HUES6 (cell line): ENCODE results near the gene SLC26A4.

Source experiments
- H3K27ac ChIP-seq: 2 replicates; pipeline ENCODE4 v1.7.0; 2013; ENCODE audit warnings: low read depth, mild to moderate bottlenecking, low read length, inconsistent platforms
- H3K27me3 ChIP-seq: 2 replicates; pipeline ENCODE4 v1.6.1; 2013; ENCODE audit warnings: low read length; ENCODE audit not compliant: control insufficient read depth, insufficient read depth
- H3K36me3 ChIP-seq: 2 replicates; pipeline ENCODE4 v1.6.1; 2013; ENCODE audit warnings: low read length; ENCODE audit not compliant: control insufficient read depth, insufficient read depth
- H3K4me1 ChIP-seq: 2 replicates; pipeline ENCODE4 v1.6.1; 2013; ENCODE audit warnings: low read length; ENCODE audit not compliant: control insufficient read depth, insufficient read depth
- H3K4me3 ChIP-seq: 2 replicates; pipeline ENCODE4 v1.5.1; 2013; ENCODE audit warnings: low read depth, low read length
- H3K9ac ChIP-seq: one replicate; pipeline ENCODE4 v1.6.1; 2013; ENCODE audit warnings: mild to moderate bottlenecking, low read length
- H3K9me3 ChIP-seq: 2 replicates; pipeline ENCODE4 v1.6.1; 2013; ENCODE audit warnings: low read depth, low read length; ENCODE audit not compliant: control insufficient read depth, insufficient read depth

SLC26A4 gene

DNA sequence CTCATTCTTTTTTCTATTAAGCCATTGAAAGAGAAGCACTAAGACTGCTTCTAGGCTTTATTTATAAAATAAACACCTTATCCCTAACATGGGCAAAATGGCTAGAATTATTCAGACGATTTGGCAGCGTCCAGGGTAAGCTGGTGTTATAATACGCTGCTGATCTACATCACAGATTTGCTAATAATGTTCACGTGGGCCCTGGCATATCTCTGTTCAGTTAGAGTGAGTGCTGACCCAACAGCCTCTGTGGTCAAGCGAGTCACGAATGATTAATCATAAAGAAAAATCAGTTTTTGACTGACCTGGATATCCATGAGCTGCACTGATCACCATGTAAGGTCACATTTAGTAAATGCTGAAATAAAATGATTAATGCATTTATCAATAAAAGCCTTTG, 54.9 kb downstream of the SLC26A4 start:
- H3K27me3 ChIP-seq: no peaks in the 10 kb centered on the region
- H3K9ac ChIP-seq: no peak overlapping the region
- H3K36me3 ChIP-seq: no peaks in the 10 kb centered on the region
- H3K4me3 ChIP-seq: no peak overlapping the region
- no peaks in the 10 kb centered on the region for H3K9me3 ChIP-seq
- no peaks in the 10 kb centered on the region for H3K4me1 ChIP-seq
- no peak overlapping the region for H3K27ac ChIP-seq

DNA sequence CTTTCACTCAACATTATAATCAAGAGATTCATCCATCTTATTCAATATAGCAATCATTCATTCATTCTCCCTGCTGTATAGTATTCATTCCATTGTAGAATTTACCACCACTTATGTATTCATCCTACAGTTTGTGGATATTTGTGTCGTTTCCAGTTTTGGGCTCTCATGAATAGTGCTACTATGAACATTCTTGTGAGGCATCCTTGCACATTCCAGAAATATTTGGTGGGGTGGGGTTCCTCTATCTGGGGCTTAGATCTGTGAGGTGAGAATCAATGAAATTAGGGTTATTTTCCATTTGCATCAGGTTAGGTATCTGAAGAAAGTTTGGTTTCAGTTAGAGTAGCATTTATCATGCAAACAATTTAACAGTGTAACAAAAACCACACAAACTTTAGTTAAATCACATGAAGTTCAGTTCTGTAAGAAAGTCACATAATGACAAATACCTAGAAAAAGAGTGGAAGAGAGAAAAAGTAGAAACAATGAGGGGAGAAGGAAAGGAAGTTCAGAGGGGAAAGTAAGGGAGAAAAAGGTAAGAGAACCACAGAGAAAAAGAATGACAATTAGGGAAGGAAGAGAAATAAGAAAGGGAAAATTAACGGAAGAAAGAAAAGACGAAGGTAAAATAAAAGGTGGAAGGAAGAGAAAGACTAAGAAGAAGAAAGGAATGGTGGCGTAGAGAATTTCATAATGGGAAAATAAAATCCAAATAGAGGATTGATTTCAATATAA, 58.0 kb downstream of the SLC26A4 start:
- Histone ChIP-seq H3K9me3 (no peaks in the 10 kb centered on the region), H3K9ac (no peak overlapping the region), H3K4me1 (no peaks in the 10 kb centered on the region), H3K36me3 (no peaks in the 10 kb centered on the region), H3K27ac (no peak overlapping the region), H3K4me3 (no peak overlapping the region), H3K27me3 (no peaks in the 10 kb centered on the region)

DNA sequence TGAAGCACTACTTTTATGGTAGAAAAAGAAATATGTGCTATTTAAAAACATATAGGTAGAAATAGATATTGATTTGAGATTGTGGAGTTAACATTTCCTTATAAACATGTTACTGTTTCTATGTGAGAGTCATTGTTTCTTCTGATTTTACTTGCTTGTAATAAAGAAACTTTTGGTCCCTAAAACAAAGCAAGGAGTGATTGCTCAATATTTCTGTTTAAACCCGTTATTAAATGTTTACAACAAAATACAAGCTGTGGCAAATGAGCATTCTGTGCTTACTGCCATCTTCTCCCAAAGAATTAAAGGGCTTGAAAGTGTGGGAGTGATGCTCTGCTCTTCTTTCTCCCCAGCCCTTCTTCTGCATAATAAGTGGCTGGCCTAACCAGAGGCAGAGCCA, 60.7 kb downstream of the SLC26A4 start:
- H3K27me3 ChIP-seq: no peaks in the 10 kb centered on the region
- H3K9ac ChIP-seq: no peak overlapping the region
- H3K4me3 ChIP-seq: no peak overlapping the region
- no peaks in the 10 kb centered on the region for H3K9me3 ChIP-seq
- H3K27ac ChIP-seq: no peak overlapping the region
- H3K36me3 ChIP-seq: no peaks in the 10 kb centered on the region
- H3K4me1 ChIP-seq: no peaks in the 10 kb centered on the region

DNA sequence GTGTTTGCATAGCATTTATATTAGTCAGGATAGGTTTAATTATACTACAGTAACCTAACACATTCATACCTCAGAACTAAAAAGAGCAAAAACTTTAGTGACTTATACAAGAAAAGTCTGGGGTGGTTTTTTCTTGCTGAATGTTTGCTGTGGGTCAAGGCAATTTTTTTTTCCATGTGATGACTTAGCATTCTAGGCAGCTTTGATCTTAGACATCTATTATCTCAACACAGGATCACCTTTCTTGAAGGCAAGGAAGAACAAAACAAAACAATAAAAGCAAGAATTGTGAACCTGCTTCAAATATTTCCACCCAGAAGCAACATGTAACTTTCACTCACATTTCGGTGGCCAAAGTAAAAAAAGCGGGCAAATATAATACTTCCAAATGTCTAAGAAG, 62.6 kb downstream of the SLC26A4 start:
- Histone ChIP-seq H3K27ac (no peak overlapping the region), H3K36me3 (no peaks in the 10 kb centered on the region), H3K9ac (no peak overlapping the region), H3K9me3 (no peaks in the 10 kb centered on the region), H3K4me3 (no peak overlapping the region), H3K27me3 (no peaks in the 10 kb centered on the region), H3K4me1 (no peaks in the 10 kb centered on the region)

DNA sequence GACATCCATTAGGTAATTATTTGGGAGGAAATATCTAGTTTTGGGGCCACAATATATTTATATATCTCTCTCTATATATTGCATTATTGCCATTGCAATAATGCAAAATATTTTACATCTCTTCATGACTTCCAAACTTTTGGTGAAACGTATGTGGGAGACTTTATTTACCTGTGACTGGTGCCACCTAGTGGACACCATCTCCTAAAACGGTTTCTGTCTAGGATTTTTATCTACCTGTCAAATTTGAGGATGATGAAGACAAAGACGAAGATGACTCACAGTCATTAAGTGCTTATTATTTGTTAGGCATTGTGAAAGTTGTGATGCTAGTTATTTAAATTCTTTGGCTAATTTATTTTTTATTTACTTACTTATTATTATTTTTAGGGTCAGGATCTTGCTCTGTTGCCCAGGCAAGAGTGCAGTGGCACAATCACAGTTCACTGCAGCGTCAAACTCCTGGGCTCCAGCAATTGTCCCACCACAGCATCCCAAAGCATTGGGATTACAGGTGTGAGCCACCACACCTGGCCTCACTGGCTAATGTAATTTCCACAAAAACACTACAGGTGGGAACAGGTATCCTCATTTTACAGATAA, 64.6 kb downstream of the SLC26A4 start:
- no peak overlapping the region for H3K27ac ChIP-seq
- H3K27me3 ChIP-seq: no peaks in the 10 kb centered on the region
- no peaks in the 10 kb centered on the region for H3K9me3 ChIP-seq
- H3K4me3 ChIP-seq: no peak overlapping the region
- H3K4me1 ChIP-seq: no peaks in the 10 kb centered on the region
- no peaks in the 10 kb centered on the region for H3K36me3 ChIP-seq
- H3K9ac ChIP-seq: no peak overlapping the region

DNA sequence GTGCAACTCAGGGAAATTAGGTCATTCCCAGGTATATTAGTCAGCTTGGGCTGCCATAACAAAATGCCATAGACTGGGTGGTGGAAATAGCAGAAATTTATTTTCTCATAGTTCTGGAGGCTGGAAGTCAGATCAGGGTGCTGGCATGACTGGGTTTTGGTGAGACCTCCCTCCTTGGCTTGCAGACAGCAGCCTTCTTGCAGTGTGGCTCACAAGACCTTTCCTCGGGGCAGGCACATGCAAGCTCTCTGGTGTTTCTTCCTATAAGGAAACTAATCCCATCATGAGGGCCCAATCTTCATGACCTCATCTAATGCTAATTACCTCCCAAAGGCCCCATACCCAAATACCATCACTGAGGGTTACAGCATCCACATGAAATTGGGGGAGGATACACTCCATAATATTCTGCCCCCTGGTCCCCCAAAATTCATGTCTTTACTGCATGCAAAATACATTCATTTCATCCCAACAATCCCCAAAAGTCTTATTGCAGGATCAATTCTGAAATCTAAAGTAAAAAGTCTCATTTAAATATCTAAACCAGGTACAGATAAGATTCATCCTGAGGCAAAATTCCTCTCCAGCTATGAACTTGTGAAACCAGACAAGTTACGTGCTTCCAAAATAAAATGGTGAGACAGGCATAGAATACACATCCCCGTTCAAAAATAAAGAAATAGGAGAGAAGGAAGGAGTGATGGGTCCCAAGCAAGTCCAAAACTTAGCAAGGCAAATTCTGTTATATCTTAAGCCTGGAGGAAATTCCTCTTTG, 65.9 kb downstream of the SLC26A4 start:
- Histone ChIP-seq H3K36me3 (no peaks in the 10 kb centered on the region), H3K4me3 (no peak overlapping the region), H3K27me3 (no peaks in the 10 kb centered on the region), H3K4me1 (no peaks in the 10 kb centered on the region), H3K9me3 (no peaks in the 10 kb centered on the region), H3K27ac (no peak overlapping the region), H3K9ac (no peak overlapping the region)

DNA sequence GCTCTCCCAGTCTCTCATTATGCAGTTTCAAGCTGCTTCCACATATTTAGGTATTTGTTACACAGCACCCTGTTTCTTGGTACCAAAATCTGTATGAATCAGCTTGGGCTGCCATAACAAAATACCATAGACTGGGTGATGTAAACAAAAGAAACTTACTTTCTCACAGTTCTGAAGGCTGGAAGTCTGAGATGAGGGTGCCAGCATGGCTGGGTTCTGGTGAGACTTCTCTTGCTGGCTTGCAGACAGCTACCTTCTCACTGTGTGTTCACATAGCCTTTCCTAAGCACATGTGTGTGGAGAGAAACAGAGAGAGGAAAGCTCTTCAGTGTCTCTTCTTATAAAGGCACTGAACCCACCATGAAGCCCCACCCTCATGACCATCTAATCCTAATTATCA, 67.6 kb downstream of the SLC26A4 start:
- H3K4me1 ChIP-seq: no peaks in the 10 kb centered on the region
- H3K9ac ChIP-seq: no peak overlapping the region
- no peak overlapping the region for H3K27ac ChIP-seq
- H3K9me3 ChIP-seq: peaks cover 3% of the 10 kb centered on the region; the same call in 1 of the 2 replicates
- H3K36me3 ChIP-seq: no peaks in the 10 kb centered on the region
- H3K4me3 ChIP-seq: no peak overlapping the region
- no peaks in the 10 kb centered on the region for H3K27me3 ChIP-seq

DNA sequence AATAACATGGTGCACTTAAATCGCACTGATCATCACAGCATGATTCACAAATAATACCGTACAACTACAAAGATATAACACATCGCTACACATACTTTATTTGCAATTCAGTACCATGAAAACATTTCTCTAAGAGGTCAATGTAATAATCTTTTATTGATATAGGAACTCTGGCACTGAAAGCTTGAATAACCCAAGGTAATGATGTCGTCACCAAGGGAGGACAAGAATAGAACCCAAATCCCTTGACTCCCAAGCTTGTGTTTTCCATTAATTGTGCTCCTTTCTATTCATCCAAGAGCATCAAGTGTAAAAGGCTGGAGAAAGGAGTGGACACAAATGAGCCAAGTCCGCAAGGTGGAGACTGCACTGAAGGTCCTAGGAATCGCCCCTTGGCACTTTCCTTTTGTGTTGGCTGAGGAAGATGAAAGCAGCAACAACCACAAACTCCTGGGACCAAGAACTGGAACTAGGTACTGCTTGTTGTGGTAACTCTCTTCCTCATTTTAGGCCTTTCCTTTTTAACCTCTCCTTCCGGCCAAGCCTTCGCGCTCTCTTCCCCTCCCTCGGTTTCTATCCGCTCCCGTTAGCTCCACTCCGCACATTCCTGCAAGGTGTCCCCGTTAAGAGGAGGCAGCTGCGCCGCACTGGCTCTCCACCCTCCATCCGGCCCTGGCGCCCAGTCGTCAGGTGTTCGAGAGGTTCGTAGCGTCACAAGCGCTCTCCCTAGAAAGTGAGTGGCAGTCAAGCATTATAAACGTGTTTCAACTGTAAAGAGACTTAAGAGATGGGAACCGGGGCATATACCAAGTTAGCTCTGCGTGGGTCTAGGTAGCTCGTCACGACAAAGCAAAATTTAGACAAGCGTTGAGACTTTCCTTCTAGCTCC, 82.3 kb downstream of the SLC26A4 start:
- peaks cover 13% of the 10 kb centered on the region; the same call in 1 of the 2 replicates for H3K4me1 ChIP-seq
- peak overlapping the region; percentile 36 for H3K9ac ChIP-seq
- no peak overlapping the region for H3K27ac ChIP-seq
- H3K27me3 ChIP-seq: peaks cover 10% of the 10 kb centered on the region; the same call in 1 of the 2 replicates
- H3K4me3 ChIP-seq: peak overlapping the region; percentile 93
- no peaks in the 10 kb centered on the region for H3K9me3 ChIP-seq
- no peaks in the 10 kb centered on the region for H3K36me3 ChIP-seq

DNA sequence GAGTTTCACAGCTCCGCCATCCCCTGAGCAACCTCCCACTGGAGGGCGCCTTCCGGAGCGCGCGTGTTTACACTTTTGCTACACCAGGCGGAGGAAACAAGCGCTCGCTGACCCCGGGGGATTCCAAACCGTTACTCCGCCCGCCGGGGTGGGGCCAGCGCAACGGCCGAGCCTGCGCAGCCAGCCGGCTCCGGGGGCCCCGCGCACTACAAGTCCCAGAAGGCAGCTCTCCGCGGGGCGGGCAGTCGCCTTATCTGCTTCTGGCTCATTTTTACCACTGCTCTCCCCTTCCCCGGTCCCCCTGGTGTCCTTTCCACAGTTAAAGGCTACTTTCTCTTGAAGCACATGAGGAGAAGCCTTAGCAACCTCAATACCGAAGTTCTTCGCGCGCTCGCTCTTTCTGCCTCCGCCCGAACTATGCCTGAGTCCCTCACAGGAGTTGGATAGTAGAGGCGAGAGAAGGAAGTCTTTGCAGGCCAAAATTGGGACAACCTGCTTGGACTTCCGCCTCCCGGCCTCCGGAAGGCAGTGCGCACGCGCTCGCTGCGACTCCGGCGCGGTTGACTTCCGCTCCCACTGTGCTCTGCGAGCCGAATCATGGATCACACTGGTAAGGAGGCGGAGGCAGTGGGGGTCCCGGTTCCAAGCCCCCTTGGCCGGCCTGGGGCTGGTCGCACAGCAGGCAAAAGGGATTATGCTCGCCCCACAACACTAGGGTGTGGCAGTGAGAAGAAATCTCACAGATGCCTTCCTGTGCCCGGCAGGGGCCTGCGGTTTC, 83.1 kb downstream of the SLC26A4 start, which contains the start of gene CBLL1:
TSS of gene CBLL1 (plus strand) at position 576 of the 778 bp plus-strand sequence. CDS start at position 598, 22 bp downstream.
- Histone ChIP-seq H3K36me3 (peaks cover 8% of the 10 kb centered on the region; the same call in 1 of the 2 replicates), H3K27me3 (peaks cover 10% of the 10 kb centered on the region; the same call in 1 of the 2 replicates), H3K9me3 (no peaks in the 10 kb centered on the region), H3K4me1 (peaks cover 13% of the 10 kb centered on the region; the same call in 1 of the 2 replicates), H3K27ac (peak within 1 kb of the TSS; percentile 88), H3K4me3 (peak within 1 kb of the TSS; percentile 93), H3K9ac (peak within 1 kb of the TSS; percentile 92)

DNA sequence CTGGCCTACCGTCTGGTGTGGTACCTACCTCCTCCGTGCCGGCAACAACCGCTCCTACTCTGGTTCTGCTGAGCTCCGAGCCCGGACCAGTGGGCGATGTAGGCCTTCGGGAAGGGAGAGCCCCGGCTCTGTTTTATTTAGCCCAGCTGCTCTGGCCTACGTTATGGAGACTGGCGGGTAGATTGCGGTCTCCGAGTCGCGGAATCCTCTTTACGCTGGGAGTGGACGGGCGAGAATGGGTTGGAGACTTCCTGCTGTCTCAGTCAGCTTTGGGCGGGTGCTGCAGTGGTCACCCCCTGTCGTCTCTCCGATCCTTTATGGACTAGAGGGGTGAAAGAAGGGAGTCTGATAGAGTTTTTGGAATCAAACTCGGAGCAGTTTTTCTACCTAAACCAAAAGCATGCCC, 83.7 kb downstream of the SLC26A4 start:
- Histone ChIP-seq H3K4me1 (peaks cover 13% of the 10 kb centered on the region; the same call in 1 of the 2 replicates), H3K4me3 (peak overlapping the region; percentile 93), H3K9me3 (no peaks in the 10 kb centered on the region), H3K9ac (peak overlapping the region; percentile 92), H3K27me3 (peaks cover 10% of the 10 kb centered on the region; the same call in 1 of the 2 replicates), H3K36me3 (peaks cover 14% of the 10 kb centered on the region), H3K27ac (peak overlapping the region; percentile 88)
